GM12873 (cell line): Measurements from ENCODE around the gene SNTB2.

Experiments
- CTCF ChIP-seq: IDR thresholded peaks from 2 replicates; pipeline ENCODE4 v1.5.1; 2012; ENCODE audit warnings: low read depth, mild to moderate bottlenecking, moderate library complexity, low read length, control low read depth; ENCODE audit not compliant: insufficient read depth; ENCODE audit errors: missing control alignments

Gene SNTB2

GRCh38 chr16:69274699-69275235, 87.8 kb downstream of the SNTB2 start:
- TF ChIP-seq CTCF: no peak

- TF ChIP-seq CTCF: no peak
Observed at GRCh38 chr16:69276148-69277115, 89.5 kb downstream of the SNTB2 start.

- TF ChIP-seq CTCF: no peak
Observed at GRCh38 chr16:69277413-69277812, 90.4 kb downstream of the SNTB2 start.

DNA sequence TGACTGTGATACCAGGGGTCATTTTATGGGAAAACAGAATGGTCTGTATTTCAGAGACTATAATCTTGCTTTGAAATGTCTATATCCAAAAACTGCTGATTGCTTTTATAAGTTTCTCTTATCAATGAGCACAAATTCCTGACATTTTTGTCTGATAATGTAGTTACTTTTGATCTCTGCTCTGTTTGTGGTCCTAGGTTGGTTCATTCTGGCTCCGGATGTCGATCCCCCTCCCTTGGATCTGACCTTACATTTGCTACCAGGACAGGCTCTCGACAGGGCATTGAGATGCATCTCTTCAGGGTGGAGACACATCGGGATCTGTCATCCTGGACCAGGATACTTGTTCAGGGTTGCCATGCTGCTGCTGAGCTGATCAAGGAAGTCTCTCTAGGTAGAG, 96.9 kb downstream of the SNTB2 start:
- TF ChIP-seq CTCF: no peak

GRCh38 chr16:69285240-69285639, 98.3 kb downstream of the SNTB2 start:
- no peak for TF ChIP-seq CTCF

- peak; percentile 41 for TF ChIP-seq CTCF
Observed at GRCh38 chr16:69286941-69287713, 100.2 kb downstream of the SNTB2 start.

GRCh38 chr16:69293401-69293800, 106.4 kb downstream of the SNTB2 start:
- no peak for TF ChIP-seq CTCF
